ENCODE results near the gene SRSF2.

Gene SRSF2

DNA sequence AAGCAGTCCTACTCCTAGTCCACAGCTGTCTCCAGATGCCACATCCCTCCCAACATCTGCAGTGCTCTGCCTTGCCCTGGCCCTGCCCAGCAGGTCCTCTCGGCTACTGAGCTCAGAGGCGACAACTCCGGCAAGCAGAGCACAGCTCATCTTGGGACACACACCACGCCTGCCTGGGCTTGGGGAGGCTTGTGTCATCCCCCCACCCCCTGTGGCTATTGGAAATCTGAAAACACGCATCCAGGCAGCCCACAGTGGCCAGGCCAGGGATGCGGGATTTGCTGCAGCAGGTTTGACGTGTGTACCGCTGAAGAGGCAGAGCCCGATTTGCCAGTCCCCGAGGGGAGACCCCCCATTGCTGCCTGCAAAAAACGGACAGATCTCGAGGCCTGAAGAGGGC, 51.8 kb downstream of the SRSF2 start:
- peaks cover 51% of the 10 kb centered on the region for H3K4me1 ChIP-seq
- H3K4me3 ChIP-seq (ENCODE audit: low read depth, low read length), result no peak overlapping the region
- no peaks in the 10 kb centered on the region for H3K27me3 ChIP-seq
- peaks cover 36% of the 10 kb centered on the region for H3K36me3 ChIP-seq
- no peaks in the 10 kb centered on the region for H3K9me3 ChIP-seq
- DNase-seq, result no peak
- TF ChIP-seq, protein P1, sequence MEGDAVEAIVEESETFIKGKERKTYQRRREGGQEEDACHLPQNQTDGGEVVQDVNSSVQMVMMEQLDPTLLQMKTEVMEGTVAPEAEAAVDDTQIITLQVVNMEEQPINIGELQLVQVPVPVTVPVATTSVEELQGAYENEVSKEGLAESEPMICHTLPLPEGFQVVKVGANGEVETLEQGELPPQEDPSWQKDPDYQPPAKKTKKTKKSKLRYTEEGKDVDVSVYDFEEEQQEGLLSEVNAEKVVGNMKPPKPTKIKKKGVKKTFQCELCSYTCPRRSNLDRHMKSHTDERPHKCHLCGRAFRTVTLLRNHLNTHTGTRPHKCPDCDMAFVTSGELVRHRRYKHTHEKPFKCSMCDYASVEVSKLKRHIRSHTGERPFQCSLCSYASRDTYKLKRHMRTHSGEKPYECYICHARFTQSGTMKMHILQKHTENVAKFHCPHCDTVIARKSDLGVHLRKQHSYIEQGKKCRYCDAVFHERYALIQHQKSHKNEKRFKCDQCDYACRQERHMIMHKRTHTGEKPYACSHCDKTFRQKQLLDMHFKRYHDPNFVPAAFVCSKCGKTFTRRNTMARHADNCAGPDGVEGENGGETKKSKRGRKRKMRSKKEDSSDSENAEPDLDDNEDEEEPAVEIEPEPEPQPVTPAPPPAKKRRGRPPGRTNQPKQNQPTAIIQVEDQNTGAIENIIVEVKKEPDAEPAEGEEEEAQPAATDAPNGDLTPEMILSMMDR (IDR thresholded peaks at IDR 0.05; ENCODE audit: low read depth, low read length), result no peak

DNA sequence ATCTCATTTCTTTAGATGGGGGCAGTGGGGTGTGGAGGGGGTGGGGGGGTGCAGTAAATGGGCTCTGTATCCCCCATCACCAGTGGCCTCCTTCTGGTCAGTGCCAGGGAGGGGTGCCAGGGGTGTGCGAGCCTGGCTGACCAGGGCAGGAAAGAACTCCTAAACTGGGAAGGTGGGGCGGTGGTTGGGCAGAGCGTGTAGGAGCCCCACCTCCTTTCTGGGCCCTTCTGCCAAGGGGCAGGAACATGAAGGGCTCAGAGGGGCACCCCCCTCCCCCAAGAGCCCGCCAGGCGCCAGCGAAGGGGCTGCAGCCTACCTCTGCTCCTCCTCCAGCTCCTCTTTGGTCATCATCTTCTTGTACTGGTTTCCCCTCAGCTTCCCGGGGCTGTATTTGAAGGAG, 52.4 kb downstream of the SRSF2 start:
- Histone ChIP-seq H3K27me3 (no peaks in the 10 kb centered on the region), H3K4me3 (ENCODE audit: low read depth, low read length) (no peak overlapping the region), H3K9me3 (no peaks in the 10 kb centered on the region), H3K4me1 (peaks cover 51% of the 10 kb centered on the region), H3K36me3 (peaks cover 36% of the 10 kb centered on the region)
- DNase-seq, result no peak
- TF ChIP-seq, protein P1 (IDR thresholded peaks at IDR 0.05; ENCODE audit: low read depth, low read length), result no peak
